ENCODE data around the gene FREM2.

DNA sequence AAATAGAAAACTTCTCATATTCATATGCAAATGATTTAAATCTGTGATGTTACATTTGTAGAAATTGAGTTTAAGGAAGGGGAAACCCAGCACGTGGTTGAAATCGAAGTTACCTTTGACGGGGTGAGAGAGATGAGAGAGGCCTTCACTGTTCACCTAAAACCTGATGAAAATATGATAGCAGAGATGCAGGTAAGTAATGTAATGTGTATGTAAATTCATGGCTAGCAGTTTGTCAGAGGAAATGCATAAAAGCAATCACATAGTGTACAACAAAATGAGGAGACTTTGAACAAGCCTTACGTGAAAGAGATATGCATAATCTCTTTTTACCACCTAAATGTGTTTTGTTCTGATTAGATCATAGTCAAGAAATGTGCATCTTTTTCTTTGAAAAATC, 169.2 kb downstream of the FREM2 start:
- TF ChIP-seq FOXA1 (IDR thresholded peaks at IDR 0.05) (no peak), ELF4 (IDR thresholded peaks at IDR 0.05) (no peak), BHLHE40 (IDR thresholded peaks at IDR 0.05; ENCODE audit: borderline replicate concordance) (no peak), HDGF (IDR thresholded peaks at IDR 0.05; ENCODE audit: borderline replicate concordance) (no peak), FOXK2 (IDR thresholded peaks at IDR 0.05) (no peak), FOXM1 (IDR thresholded peaks at IDR 0.05; ENCODE audit: borderline replicate concordance) (no peak), ZNF384 (IDR thresholded peaks at IDR 0.05) (no peak), ARNT (IDR thresholded peaks at IDR 0.05) (no peak)
